B cell (primary cell): ENCODE measurements around the gene PTH. TPM values are rescaled to one million over a fixed set of nuclear protein-coding genes. Genes with fewer than 3 reads are reported as not detected.

Experiments used
- ATAC-seq: fragments of 200-7000 bp; cut with Tn5 transposase; one replicate; pipeline ENCODE4 v1.10.0; 2021; ENCODE audit warnings: low read depth, mild to moderate bottlenecking, moderate number of reproducible peaks, moderate library complexity
- CTCF ChIA-PET: fragments of 350-600 bp; sonication (Branson Sonifier 250); formaldehyde crosslinking; loops from one replicate; lab custom pipeline; 2021; ENCODE audit warnings: antibody characterized with exemption, inconsistent platforms; lab: Charles Lee
- POLR2A ChIA-PET: fragments of 350-600 bp; sonication (Branson Sonifier 250); formaldehyde crosslinking; loops from one replicate; lab custom pipeline; 2021; ENCODE audit warnings: antibody characterized with exemption; lab: Charles Lee
- DNase-seq: peaks from one replicate; pipeline ENCODE4 v3.0.0; 2013
- H2AFZ ChIP-seq: 2 replicates; pipeline ENCODE4 v1.6.1; 2012; ENCODE audit warnings: mild to moderate bottlenecking, low read depth, low read length; ENCODE audit not compliant: insufficient read depth, poor library complexity, severe bottlenecking
- H3K27ac ChIP-seq, 2 donors: 1 replicate in 1 of 2; 2 replicates in 1 of 2; pipeline ENCODE4 v1.5.1; 2012 to 2013; ENCODE audit warnings: low read length in 2 of 2, mild to moderate bottlenecking in 2 of 2, moderate library complexity in 1 of 2
- H3K27me3 ChIP-seq, 4 experiments: fragments of 200-600 bp in 1 of 4; sonication (generic) in 1 of 4; replicated peaks in 1 of 4; 1 replicate in 2 of 4; 2 replicates in 2 of 4; pipeline versions ENCODE4 v1.6.1 to v1.7.0; 2013 to 2016; ENCODE audit warnings: low read length in 3 of 4, mild to moderate bottlenecking in 2 of 4, mixed read lengths in 1 of 4, moderate library complexity in 1 of 4; ENCODE audit not compliant: insufficient read depth in 4 of 4, control insufficient read depth in 3 of 4; ENCODE audit errors: control extremely low read depth in 1 of 4
- H3K36me3 ChIP-seq, 2 experiments: replicated peaks in 1 of 2; 1 replicate in 1 of 2; 2 replicates in 1 of 2; pipeline versions ENCODE4 v1.6.1 to v1.7.1; 2013; ENCODE audit warnings: low read length in 1 of 2; ENCODE audit not compliant: insufficient read depth in 2 of 2, control insufficient read depth in 1 of 2; ENCODE audit errors: control extremely low read depth in 1 of 2, extremely low read depth in 1 of 2
- H3K4me1 ChIP-seq, 2 donors: fragments of 200-600 bp in 1 of 2; sonication (generic) in 1 of 2; 1 replicate in 1 of 2; 2 replicates in 1 of 2; pipeline versions ENCODE4 v1.5.1 to v1.6.1; 2013 to 2017; ENCODE audit warnings: low read length in 2 of 2; ENCODE audit not compliant: control insufficient read depth in 2 of 2, insufficient read depth in 2 of 2
- H3K4me2 ChIP-seq: replicated peaks from 2 replicates; pipeline ENCODE3; 2012; ENCODE audit warnings: mild to moderate bottlenecking, low read depth, low read length; ENCODE audit not compliant: poor library complexity, severe bottlenecking
- H3K4me3 ChIP-seq, 5 experiments: fragments of 200-600 bp in 1 of 5; sonication (generic) in 1 of 5; 1 replicate in 3 of 5; 2 replicates in 2 of 5; pipeline versions ENCODE4 v1.5.1 to v1.7.0; 2011 to 2016; ENCODE audit warnings: low read length in 4 of 5, mild to moderate bottlenecking in 4 of 5, low read depth in 2 of 5, control low read depth in 1 of 5, moderate library complexity in 1 of 5; ENCODE audit not compliant: insufficient read depth in 1 of 5; ENCODE audit errors: control extremely low read depth in 1 of 5, extremely low read depth in 1 of 5
- H3K79me2 ChIP-seq: fragments of 200-600 bp; sonication (generic); one replicate; pipeline ENCODE4 v1.6.0; 2016; ENCODE audit warnings: low read length; ENCODE audit not compliant: control insufficient read depth, insufficient read depth
- H3K9ac ChIP-seq: fragments of 200-600 bp; sonication (generic); 2 replicates; pipeline ENCODE4 v1.6.1; 2017; ENCODE audit warnings: mild to moderate bottlenecking, low read length, moderate library complexity
- H3K9me3 ChIP-seq, 3 donors: one replicate each; pipeline versions ENCODE4 v1.6.1 to v1.7.1; 2013; ENCODE audit warnings: low read length in 2 of 3; ENCODE audit not compliant: control insufficient read depth in 2 of 3, insufficient read depth in 1 of 3; ENCODE audit errors: control extremely low read depth in 1 of 3
- H4K20me1 ChIP-seq: 2 replicates; pipeline ENCODE4 v1.6.0; 2012; ENCODE audit warnings: mild to moderate bottlenecking, low read length; ENCODE audit not compliant: insufficient read depth, control insufficient read depth, poor library complexity, severe bottlenecking
- H3K27ac Mint-ChIP-seq: one replicate; pipeline ENCODE4 v1.8.0; 2021; ENCODE audit warnings: mixed read lengths
- H3K27me3 Mint-ChIP-seq: one replicate; pipeline ENCODE4 v1.8.0; 2021; ENCODE audit warnings: mixed read lengths
- H3K4me1 Mint-ChIP-seq: one replicate; pipeline ENCODE4 v1.8.0; 2021; ENCODE audit warnings: mixed read lengths
- H3K4me3 Mint-ChIP-seq: one replicate; pipeline ENCODE4 v1.8.0; 2021; ENCODE audit warnings: mixed read lengths
- H3K9me3 Mint-ChIP-seq: one replicate; pipeline ENCODE4 v1.8.0; 2022; ENCODE audit warnings: mixed read lengths; ENCODE audit not compliant: insufficient read depth
- EZH2 ChIP-seq: IDR thresholded peaks from 2 replicates; pipeline ENCODE4 v1.6.1; 2012; ENCODE audit warnings: borderline replicate concordance, low read depth, mild to moderate bottlenecking, moderate library complexity, low read length; ENCODE audit not compliant: insufficient read depth, poor library complexity, severe bottlenecking
- WGBS: methylation state at CpG from one replicate; pipeline ENCODE4 v1.1.5; 2013; ENCODE audit warnings: missing lambda C conversion rate; ENCODE audit not compliant: insufficient coverage; 5-methylcytosine and 5-hydroxymethylcytosine counted together
- intact Hi-C: fragments of 100-400 bp; cut with micrococcal nuclease; formaldehyde crosslinking; loops from one replicate; pipeline ENCODE4 v1.10.0; 2022
- polyA plus RNA-seq: library from polyadenylated mRNA; depleted of rRNA; stranded (reverse); fragments of >200 nt; gene quantifications from 2 replicates; pipeline ENCODE4 v1.2.3, GENCODE V29; 2012
- total RNA-seq, 2 donors: library from RNA; stranded (reverse); fragments of 120-200 nt in 1 of 2; gene quantifications; 1 replicate in 1 of 2; 2 replicates in 1 of 2; pipeline versions ENCODE4 v1.2.3 to v1.2.4, GENCODE V29; 2013 to 2022
- TF ChIP-seq, protein P1 (sequence below): fragments of 200-600 bp; IDR thresholded peaks from one replicate; pipeline ENCODE4 v1.8.0; 2022; ENCODE audit warnings: antibody characterized with exemption, mild to moderate bottlenecking

The PTH gene
- total and polyA plus RNA-seq, 2 donors (not counting 1 experiment from before 2014, with no cell fraction given), result not detected

DNA sequence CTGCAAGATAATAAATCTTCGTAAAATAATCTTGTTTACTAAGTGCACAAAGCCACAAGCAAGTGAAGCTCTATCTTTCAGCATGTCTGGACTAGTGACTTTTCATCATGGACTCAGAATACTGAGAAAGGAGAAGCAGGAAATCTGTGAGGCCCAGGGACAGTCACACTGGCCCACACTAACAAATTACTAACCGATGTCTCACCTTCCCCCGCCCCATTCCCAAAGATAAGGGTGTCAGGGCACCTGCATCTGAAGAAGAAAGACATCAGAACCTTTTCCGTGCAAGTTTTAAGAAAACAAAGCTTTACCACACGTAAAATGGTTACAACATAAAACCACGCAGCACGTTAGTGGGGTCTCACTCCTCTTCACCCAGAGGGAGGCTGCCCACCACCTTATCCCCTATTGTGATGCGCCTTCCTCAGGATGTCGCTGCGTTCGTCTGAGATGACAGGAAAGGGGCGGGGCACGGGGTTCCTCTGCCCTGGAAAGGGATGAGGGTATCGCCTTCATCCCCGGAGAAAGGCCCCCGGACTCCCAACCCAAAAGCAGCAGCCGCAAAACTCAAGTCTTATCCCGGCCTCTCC lies 33.4 kb downstream of the PTH start:
- POLR2A ChIA-PET, result interaction anchor here (0.6 to 1.0 kb wide), 2 partner anchors 206 to 862 kb away, joined by 5 to 8 read pairs; partner anchors contain the start of gene FAR1
- CTCF ChIA-PET, result interaction anchor here (0.9 to 1.0 kb wide), 2 partner anchors 13 to 127 kb away, joined by 3 read pairs; no protein-coding TSS in a partner anchor
- intact Hi-C loops, result loop anchor here (5.0 to 10.0 kb wide), 2 partner anchors 1062 to 1430 kb away; partner anchors contain the start of genes CYP2R1 and PSMA1
- peak overlapping the region; percentile 99 for H3K4me3 Mint-ChIP-seq
- Histone ChIP-seq H3K9ac (peak overlapping the region; percentile 97), H3K27me3 (no peaks in the 10 kb centered on the region), H3K4me1 (peaks cover 17 to 18% of the 10 kb centered on the region in 2 donors), H3K9me3 (peaks cover 0 to 1% (median 0%) of the 10 kb centered on the region in 3 donors), H3K4me3 (peak overlapping the region; percentile 79 to 94 (median 88)), H3K79me2 (peaks cover 52% of the 10 kb centered on the region), H3K36me3 (no peaks in the 10 kb centered on the region), H3K4me2 (peak overlapping the region; percentile 78), H3K27ac (peak overlapping the region; percentile 83 to 93), H2AFZ (peak overlapping the region; percentile 87), H4K20me1 (peaks cover 7% of the 10 kb centered on the region)
- peaks cover 46% of the 10 kb centered on the region for H3K4me1 Mint-ChIP-seq
- peak; percentile 25 for ATAC-seq
- WGBS, result 4% methylated on average over 13 of the region's 18 CpGs
- H3K9me3 Mint-ChIP-seq, result no peaks in the 10 kb centered on the region
- H3K27ac Mint-ChIP-seq, result peak overlapping the region; percentile 97
- DNase-seq, result no peak
- TF ChIP-seq, protein P1, sequence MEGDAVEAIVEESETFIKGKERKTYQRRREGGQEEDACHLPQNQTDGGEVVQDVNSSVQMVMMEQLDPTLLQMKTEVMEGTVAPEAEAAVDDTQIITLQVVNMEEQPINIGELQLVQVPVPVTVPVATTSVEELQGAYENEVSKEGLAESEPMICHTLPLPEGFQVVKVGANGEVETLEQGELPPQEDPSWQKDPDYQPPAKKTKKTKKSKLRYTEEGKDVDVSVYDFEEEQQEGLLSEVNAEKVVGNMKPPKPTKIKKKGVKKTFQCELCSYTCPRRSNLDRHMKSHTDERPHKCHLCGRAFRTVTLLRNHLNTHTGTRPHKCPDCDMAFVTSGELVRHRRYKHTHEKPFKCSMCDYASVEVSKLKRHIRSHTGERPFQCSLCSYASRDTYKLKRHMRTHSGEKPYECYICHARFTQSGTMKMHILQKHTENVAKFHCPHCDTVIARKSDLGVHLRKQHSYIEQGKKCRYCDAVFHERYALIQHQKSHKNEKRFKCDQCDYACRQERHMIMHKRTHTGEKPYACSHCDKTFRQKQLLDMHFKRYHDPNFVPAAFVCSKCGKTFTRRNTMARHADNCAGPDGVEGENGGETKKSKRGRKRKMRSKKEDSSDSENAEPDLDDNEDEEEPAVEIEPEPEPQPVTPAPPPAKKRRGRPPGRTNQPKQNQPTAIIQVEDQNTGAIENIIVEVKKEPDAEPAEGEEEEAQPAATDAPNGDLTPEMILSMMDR, result no peak
- no peak for TF ChIP-seq EZH2
- H3K27me3 Mint-ChIP-seq, result no peaks in the 10 kb centered on the region

DNA sequence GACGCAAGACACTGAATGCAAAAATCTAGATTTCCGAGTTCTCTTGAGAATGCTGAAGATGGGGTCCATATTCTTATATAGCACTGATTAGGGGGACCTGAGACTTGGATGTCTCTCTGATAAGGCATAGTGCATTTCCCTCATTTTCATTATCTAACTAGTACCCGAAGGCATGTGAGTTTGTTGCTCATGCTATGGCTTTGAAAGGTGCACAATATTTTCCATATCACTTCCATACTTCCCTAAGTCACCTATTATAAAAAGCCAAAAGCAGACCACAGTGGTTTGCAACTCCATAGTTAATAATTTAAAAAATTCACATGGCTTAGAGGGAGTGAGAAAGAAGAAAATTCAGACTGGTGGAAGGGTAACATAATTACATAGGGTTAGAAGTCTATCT lies 34.5 kb downstream of the PTH start:
- POLR2A ChIA-PET, result no interaction called here
- no peaks in the 10 kb centered on the region for H3K36me3 ChIP-seq
- no peak overlapping the region for H3K27ac ChIP-seq
- H3K4me1 ChIP-seq, result peaks cover 17 to 18% of the 10 kb centered on the region in 2 donors
- H3K4me3 ChIP-seq, result no peak overlapping the region
- H2AFZ ChIP-seq, result no peak overlapping the region
- H4K20me1 ChIP-seq, result peaks cover 18% of the 10 kb centered on the region
- intact Hi-C loops, result loop anchor here (5.0 to 10.0 kb wide), 2 partner anchors 1064 to 1431 kb away; partner anchors contain the start of genes CYP2R1 and PSMA1
- CTCF ChIA-PET, result no interaction called here
- Mint-ChIP-seq H3K4me1 (peaks cover 46% of the 10 kb centered on the region), H3K27me3 (no peaks in the 10 kb centered on the region), H3K9me3 (no peaks in the 10 kb centered on the region), H3K27ac (no peak overlapping the region), H3K4me3 (peak overlapping the region; percentile 99)
- H3K4me2 ChIP-seq, result no peak overlapping the region
- H3K9ac ChIP-seq, result no peak overlapping the region
- TF ChIP-seq, protein P1, result no peak
- TF ChIP-seq EZH2, result no peak
- no CpG with 5 or more reads among the region's 3 CpGs for WGBS
- H3K27me3 ChIP-seq, result no peaks in the 10 kb centered on the region
- ATAC-seq, result no peak
- peaks cover 0 to 1% (median 0%) of the 10 kb centered on the region in 3 donors for H3K9me3 ChIP-seq
- H3K79me2 ChIP-seq, result peaks cover 63% of the 10 kb centered on the region
- no peak for DNase-seq
